Endodermal cell (in vitro differentiated cells): Measurements from ENCODE around the gene NTRK2. TPM values are rescaled to one million over a fixed set of nuclear protein-coding genes. Genes with fewer than 3 reads are reported as not detected.

Experiments
- DNase-seq: peaks from one replicate; pipeline ENCODE4 v3.0.0-alpha.2; 2017
- H3K27ac ChIP-seq: 2 replicates; pipeline ENCODE4 v1.5.1; 2013; ENCODE audit warnings: mild to moderate bottlenecking, low read depth, low read length, moderate library complexity
- H3K27me3 ChIP-seq: 2 replicates; pipeline ENCODE4 v1.6.1; 2013; ENCODE audit warnings: mild to moderate bottlenecking, low read length, moderate library complexity; ENCODE audit not compliant: insufficient read depth, control insufficient read depth, poor library complexity, severe bottlenecking
- H3K36me3 ChIP-seq: 2 replicates; pipeline ENCODE4 v1.7.0; 2013; ENCODE audit warnings: mild to moderate bottlenecking, low read length, moderate library complexity; ENCODE audit not compliant: control insufficient read depth, insufficient read depth
- H3K4me1 ChIP-seq: one replicate; pipeline ENCODE4 v1.7.0; 2013; ENCODE audit warnings: low read length; ENCODE audit not compliant: control insufficient read depth, insufficient read depth
- H3K4me3 ChIP-seq: 2 replicates; pipeline ENCODE4 v1.5.1; 2013; ENCODE audit warnings: mild to moderate bottlenecking, low read length, moderate library complexity
- H3K9ac ChIP-seq: 2 replicates; pipeline ENCODE4 v1.6.1; 2013; ENCODE audit warnings: mild to moderate bottlenecking, low read length, moderate library complexity; ENCODE audit not compliant: poor library complexity, severe bottlenecking; ENCODE audit errors: extremely low read depth
- H3K9me3 ChIP-seq: 2 replicates; pipeline ENCODE4 v1.6.1; 2013; ENCODE audit warnings: mild to moderate bottlenecking, low read length, moderate library complexity; ENCODE audit not compliant: control insufficient read depth
- H3K27ac Mint-ChIP-seq: 2 replicates; pipeline ENCODE4 v1.8.0; 2020; ENCODE audit warnings: mixed read lengths
- H3K27me3 Mint-ChIP-seq: 2 replicates; pipeline ENCODE4 v1.8.0; 2021; ENCODE audit warnings: mild to moderate bottlenecking, mixed read lengths; ENCODE audit not compliant: insufficient read depth
- H3K36me3 Mint-ChIP-seq: 2 replicates; pipeline ENCODE4 v1.8.0; 2020; ENCODE audit warnings: low read depth, mixed read lengths
- H3K4me1 Mint-ChIP-seq: 2 replicates; pipeline ENCODE4 v1.8.0; 2020; ENCODE audit warnings: mixed read lengths
- H3K4me3 Mint-ChIP-seq: 2 replicates; pipeline ENCODE4 v1.8.0; 2020; ENCODE audit warnings: mild to moderate bottlenecking, moderate library complexity, mixed read lengths
- H3K9me3 Mint-ChIP-seq: 2 replicates; pipeline ENCODE4 v1.8.0; 2020; ENCODE audit warnings: mild to moderate bottlenecking, mixed read lengths
- CTCF ChIP-seq: fragments of 200-600 bp; sonication (generic); conservative IDR thresholded peaks from 2 replicates; pipeline ENCODE4 v1.5.0; 2021; ENCODE audit warnings: antibody characterized with exemption, mild to moderate bottlenecking
- WGBS, 2 experiments: methylation state at CpG; one replicate each; pipeline versions ENCODE4 v1.1.5 to v1.1.7; 2013; ENCODE audit warnings: missing lambda C conversion rate in 2 of 2, mixed read lengths in 1 of 2; ENCODE audit not compliant: insufficient coverage in 1 of 2, insufficient read length in 1 of 2; 5-methylcytosine and 5-hydroxymethylcytosine counted together
- total RNA-seq, 2 donors: library from RNA; stranded (reverse); fragmentation: NEBNext Ultra II Directional in 1 of 2; extraction: Animal tissue kit (Norgen Biotek cat#: 25700) in 1 of 2; gene quantifications; 2 replicates in 1 of 2; 3 replicates in 1 of 2; pipeline ENCODE4 v1.2.1, GENCODE V29; 2021

The NTRK2 gene
- total RNA-seq, 2 donors from 2014 or later: 0.09 to 0.18 TPM

DNA sequence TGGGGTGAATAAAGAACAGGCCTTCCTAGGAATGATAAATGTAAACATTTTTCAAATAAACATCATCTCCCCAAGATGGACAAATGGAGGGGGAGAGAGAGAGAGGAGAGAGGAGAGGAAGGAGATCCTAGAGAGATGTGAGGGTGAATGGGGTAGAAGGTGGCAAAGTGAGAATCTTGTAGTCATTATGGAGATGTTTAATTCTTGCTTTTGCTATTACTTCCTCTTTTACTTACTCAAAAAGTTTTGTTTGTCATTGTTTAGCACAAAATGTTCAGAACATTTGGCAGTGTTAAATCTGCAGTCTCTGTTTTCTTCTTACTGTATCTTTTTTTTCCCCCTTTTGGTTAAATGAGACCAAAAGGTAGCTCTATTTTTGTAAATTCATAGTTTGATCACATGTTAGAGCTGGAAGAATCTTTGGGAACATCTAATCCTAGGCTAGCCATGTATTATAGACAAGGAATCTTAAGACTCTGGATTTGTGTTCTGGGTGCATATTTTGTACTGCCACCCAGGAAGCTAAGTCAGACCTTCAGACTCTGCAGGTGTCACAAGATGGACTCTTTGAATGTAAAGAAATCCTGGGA is 266.1 kb downstream of the NTRK2 start:
- Mint-ChIP-seq H3K27ac (no peak overlapping the region), H3K4me3 (no peak overlapping the region), H3K4me1 (peaks cover 6% of the 10 kb centered on the region), H3K9me3 (no peaks in the 10 kb centered on the region), H3K27me3 (no peaks in the 10 kb centered on the region), H3K36me3 (no peaks in the 10 kb centered on the region)
- no peaks in the 10 kb centered on the region for H3K27me3 ChIP-seq
- no peaks in the 10 kb centered on the region for H3K4me1 ChIP-seq
- peak overlapping the region; percentile 95 for H3K27ac ChIP-seq
- DNase-seq: no peak
- no peak overlapping the region for H3K4me3 ChIP-seq
- no peak overlapping the region for H3K9ac ChIP-seq
- TF ChIP-seq CTCF: no peak
- no peaks in the 10 kb centered on the region for H3K36me3 ChIP-seq
- H3K9me3 ChIP-seq: no peaks in the 10 kb centered on the region

GRCh38 chr9:84937180-84937579 is 267.7 kb downstream of the NTRK2 start:
- Histone ChIP-seq H3K36me3 (no peaks in the 10 kb centered on the region), H3K4me1 (no peaks in the 10 kb centered on the region), H3K27ac (peak overlapping the region; percentile 95), H3K9ac (no peak overlapping the region), H3K27me3 (no peaks in the 10 kb centered on the region), H3K9me3 (no peaks in the 10 kb centered on the region), H3K4me3 (no peak overlapping the region)
- Mint-ChIP-seq H3K36me3 (no peaks in the 10 kb centered on the region), H3K27me3 (no peaks in the 10 kb centered on the region), H3K27ac (no peak overlapping the region), H3K4me1 (peaks cover 6% of the 10 kb centered on the region), H3K4me3 (no peak overlapping the region), H3K9me3 (no peaks in the 10 kb centered on the region)
- no peak for TF ChIP-seq CTCF
- WGBS, 2 experiments: 15 to 31% methylated on average over 1 to 2 of the region's 2 CpGs
- peak; percentile 87 for DNase-seq

DNA sequence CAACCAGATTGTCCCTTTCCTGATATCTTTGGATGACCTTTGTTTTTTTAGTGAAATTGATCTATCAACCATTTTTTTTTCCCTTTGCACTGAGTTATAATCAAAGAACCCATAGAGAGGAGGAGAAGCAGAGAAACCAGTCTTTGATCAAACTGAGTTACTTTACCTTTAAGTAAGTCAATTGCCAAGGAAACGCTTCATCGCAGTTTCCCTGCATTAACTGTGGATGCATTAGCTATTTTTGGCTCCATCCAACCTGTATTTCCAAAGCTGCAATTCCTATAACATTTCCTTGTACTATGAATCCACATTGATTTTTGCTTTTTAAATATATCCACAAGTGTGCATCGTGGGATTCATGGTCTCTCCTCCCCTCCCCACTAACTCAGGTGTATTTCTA is 268.1 kb downstream of the NTRK2 start:
- Mint-ChIP-seq H3K27me3 (no peaks in the 10 kb centered on the region), H3K27ac (no peak overlapping the region), H3K4me3 (no peak overlapping the region)

More for the DNA sequence above, 268.1 kb downstream of the NTRK2 start:
- WGBS, 2 experiments: 85 to 90% methylated on average over 2 to 3 of the region's 3 CpGs
- Histone ChIP-seq H3K9ac (no peak overlapping the region), H3K27me3 (no peaks in the 10 kb centered on the region), H3K9me3 (no peaks in the 10 kb centered on the region), H3K27ac (peak overlapping the region; percentile 88), H3K4me1 (no peaks in the 10 kb centered on the region), H3K4me3 (no peak overlapping the region), H3K36me3 (no peaks in the 10 kb centered on the region)
- Mint-ChIP-seq H3K9me3 (no peaks in the 10 kb centered on the region), H3K36me3 (no peaks in the 10 kb centered on the region), H3K4me1 (peaks cover 6% of the 10 kb centered on the region)
- TF ChIP-seq CTCF: no peak
- no peak for DNase-seq
